22Rv1 (cell line): ENCODE data around the gene FSTL3.

Experiments used
- H3K27ac ChIP-seq: fragments of 450-650 bp; 2 replicates; pipeline ENCODE4 v1.5.1; 2017
- ZFX ChIP-seq: fragments of 450-650 bp; IDR thresholded peaks from 2 replicates; pipeline ENCODE4 v1.6.1; 2017; ENCODE audit warnings: antibody characterized with exemption, borderline replicate concordance
- TF ChIP-seq, protein P1 (sequence below): fragments of 450-650 bp; IDR thresholded peaks from 2 replicates; pipeline ENCODE4 v1.5.1; 2017; ENCODE audit warnings: mild to moderate bottlenecking

FSTL3 gene

DNA sequence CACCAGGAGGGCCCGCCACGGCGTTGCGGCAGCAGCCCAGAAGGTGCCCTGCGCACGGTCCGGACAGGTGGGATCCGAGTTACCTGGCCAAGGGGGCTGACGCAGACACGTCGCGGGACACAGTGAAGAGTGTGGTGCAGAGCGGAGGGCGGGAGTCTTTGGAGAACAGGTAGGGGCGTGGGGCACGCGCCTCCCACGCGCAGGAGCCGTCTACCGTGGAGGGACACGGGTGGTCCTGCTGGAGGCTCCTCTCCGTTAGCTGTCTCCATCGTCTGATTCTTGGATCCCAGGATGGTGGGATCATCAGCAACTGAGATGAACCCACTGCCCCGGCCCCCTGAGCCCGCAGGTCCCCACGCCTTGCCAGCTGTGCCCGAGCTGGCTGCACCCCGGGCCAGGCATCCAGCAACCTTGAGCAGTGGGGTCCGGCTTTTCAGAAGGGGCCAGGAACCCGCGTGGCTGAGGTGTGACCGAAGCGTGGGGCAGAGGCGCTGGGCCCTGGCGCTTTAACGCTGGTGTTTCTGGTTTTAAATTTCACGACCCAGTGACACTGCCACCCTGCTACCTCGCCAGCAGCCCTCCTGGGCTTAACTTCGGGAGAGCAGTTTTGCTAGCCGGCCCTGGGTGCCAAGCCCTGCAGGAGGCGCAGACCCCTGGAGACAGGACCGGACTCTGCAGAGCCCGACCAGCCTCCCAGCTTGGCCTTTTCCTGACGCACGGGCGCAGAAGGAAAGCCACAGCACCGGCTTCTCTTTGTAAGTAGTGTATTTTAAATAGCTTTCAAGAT, 29.2 kb upstream of the FSTL3 start:
- no peak overlapping the region for H3K27ac ChIP-seq
- no peak for TF ChIP-seq ZFX

DNA sequence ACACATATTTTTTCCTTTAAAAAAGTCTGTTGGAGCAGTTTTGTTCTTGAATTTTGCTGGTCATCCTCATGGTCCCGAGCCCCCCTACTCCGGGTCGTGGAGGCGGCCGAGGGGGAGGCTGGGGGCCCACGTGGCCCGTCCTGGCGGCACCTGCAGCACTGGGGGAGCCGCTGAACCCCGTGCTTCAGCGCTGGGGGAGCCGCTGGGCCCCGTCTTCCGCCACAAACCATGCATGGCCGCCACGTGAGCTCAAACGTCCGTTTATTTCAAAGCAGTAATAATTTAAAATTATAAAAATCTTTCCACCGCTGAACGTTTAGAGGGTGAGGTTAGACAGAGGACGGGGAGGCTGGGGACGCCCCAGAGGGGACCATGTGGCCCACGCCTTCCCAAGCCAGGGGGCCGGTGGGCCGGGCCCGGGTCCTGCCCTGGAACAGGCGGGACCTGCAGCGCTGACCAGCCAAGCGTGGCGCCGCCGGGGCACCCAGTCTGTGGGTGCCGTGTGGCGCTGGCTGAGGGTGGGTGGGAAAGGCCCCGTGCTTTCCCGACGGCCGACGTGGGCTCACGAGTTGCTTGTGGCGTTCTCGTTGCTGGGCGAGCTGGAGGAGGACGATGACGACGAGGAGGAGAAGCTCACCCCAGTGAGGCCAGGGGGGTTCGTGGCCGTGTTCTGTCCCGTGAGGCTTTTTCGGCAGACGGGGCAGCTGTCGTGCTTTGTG, 28.5 kb upstream of the FSTL3 start:
- no peak overlapping the region for H3K27ac ChIP-seq
- no peak for TF ChIP-seq ZFX
- TF ChIP-seq, protein P1, sequence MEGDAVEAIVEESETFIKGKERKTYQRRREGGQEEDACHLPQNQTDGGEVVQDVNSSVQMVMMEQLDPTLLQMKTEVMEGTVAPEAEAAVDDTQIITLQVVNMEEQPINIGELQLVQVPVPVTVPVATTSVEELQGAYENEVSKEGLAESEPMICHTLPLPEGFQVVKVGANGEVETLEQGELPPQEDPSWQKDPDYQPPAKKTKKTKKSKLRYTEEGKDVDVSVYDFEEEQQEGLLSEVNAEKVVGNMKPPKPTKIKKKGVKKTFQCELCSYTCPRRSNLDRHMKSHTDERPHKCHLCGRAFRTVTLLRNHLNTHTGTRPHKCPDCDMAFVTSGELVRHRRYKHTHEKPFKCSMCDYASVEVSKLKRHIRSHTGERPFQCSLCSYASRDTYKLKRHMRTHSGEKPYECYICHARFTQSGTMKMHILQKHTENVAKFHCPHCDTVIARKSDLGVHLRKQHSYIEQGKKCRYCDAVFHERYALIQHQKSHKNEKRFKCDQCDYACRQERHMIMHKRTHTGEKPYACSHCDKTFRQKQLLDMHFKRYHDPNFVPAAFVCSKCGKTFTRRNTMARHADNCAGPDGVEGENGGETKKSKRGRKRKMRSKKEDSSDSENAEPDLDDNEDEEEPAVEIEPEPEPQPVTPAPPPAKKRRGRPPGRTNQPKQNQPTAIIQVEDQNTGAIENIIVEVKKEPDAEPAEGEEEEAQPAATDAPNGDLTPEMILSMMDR, result no peak

DNA sequence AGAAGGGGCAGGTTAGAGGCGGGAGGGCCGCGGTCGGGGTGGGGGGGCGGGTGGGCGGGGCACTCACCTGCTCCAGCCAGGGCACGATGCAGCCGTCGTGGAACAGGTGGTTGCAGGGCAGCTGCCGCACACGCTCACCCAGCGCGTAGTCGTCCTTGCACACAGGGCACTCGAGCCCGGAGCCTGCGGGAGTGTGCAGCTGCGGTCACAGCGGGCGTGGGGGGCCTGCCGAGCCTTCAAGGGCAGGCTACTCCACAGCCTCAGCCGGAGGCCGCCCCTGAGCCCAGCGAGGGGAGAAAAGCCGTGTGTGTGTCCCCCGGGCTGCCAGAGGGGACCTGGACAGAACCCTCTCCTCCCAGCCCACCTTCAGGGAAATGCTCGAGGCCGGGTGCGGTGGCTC, 27.9 kb upstream of the FSTL3 start:
- TF ChIP-seq, protein P1, result no peak
- no peak for TF ChIP-seq ZFX
- H3K27ac ChIP-seq, result no peak overlapping the region

DNA sequence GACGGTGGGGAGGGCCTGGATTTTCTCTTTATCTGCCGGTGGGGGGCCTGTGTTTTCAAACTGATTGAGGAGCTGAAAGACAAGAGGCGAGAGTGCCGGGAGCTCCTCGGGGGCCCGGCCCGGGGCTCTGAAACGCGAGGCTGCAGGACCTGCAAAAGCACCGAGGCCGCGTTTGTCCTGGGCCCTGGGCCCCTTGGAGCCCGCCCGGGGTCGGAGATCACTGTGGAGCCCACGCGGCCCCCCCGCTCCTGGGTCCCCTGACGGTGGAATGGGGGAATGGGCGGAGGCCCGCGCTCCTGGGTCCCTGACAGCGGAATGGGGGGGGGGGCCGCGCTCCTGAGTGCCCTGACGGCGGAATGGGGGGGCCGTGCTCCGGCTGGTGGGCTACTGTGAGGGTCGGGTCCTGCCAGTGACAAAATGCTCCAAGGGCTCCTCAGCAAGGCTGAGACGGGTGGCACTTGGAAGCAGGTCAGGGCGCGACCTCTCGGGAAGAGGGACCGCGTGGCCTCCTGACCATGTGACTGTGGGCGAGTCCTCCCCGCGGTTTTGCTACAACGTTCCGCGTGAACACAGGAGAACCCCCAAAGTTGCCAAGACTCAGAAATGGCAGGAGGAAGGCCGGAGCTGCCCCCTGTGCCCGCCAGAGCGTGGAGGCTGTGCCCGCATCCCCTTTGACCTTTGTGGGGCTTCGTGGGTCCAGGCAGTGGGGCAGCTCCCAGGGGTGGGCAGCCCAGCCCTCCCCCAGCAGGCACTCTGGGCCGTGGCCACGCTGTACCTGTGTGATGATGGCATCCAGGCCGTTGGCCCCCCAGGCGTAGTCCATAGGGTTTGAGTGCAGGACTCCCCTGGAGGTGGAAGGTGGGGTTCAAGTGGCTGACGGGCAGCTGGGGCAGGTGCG, 27.0 kb upstream of the FSTL3 start:
- H3K27ac ChIP-seq, result no peak overlapping the region
- TF ChIP-seq ZFX, result no peak
- TF ChIP-seq, protein P1, result no peak

DNA sequence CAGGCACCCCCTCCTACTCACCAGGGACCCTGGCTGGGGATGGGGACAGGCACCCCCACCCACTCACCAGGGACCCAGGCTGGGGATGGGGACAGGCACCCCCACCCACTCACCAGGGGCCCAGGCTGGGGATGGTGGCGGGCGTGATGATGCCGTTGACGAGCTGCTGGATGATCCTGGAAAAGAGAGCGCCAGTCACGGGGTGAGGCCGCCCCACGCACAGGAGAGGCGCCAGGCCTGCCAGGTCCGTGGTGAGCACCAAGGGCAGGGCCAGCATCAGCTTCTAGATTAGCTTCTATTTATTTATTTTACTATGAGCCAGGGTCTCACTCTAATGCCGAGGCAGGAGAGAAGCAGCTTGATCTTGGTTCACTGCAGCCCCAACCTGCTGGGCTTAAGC, 26.1 kb upstream of the FSTL3 start:
- H3K27ac ChIP-seq, result no peak overlapping the region
- TF ChIP-seq, protein P1, result no peak
- no peak for TF ChIP-seq ZFX

DNA sequence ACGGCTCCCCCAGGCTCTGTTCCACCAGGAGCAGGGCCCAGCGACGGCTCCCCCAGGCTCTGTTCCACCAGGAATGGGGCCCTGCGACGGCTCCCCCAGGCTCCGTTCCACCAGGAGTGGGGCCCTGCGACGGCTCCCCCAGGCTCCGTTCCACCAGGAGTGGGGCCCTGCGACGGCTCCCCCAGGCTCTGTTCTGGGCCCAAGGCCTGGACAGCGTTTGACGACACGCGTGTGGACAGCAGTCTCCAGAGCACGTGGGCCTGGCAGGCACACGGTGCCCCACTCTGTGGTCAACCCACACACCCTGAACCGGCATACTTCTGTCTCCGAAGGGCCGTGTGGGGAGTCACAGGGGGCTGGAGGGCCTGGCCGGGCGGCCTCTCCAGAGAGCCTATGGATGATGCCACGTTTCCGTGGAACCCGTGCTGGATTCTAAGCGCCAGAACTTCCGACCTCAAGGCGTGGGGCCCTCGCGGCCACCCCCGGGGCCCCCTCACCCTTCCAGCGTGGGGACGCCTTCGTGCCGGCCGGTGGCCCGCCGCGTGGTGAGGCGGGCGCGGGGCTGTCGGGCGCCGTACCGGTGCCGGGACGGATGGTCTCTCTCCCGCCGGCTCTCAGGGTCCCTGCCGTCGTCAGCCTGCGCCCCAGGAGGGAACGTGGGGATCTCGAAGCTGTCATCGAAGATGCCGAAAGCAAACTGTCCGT, 24.9 kb upstream of the FSTL3 start:
- no peak overlapping the region for H3K27ac ChIP-seq
- TF ChIP-seq, protein P1, result no peak
- TF ChIP-seq ZFX, result no peak

DNA sequence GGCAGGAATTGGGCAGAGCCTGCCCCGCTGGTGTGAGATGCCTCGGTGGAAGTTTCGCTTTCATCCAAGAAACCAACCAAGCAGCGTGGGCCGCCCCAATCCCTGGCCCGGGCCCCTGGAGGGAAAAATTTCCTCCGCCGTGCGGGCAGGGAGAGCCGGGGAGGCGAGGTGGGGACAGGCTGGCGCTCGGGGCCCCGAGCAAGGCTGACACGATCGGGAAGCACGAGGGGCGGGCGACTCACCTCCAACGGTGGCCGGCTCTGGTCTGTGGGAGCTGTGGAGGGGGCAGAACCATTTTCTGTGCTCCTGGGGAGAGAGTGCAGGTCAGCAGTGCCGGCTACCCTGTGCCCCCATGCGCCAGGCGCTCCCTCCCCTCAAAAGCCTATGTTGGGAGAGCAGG, 24.2 kb upstream of the FSTL3 start:
- no peak for TF ChIP-seq ZFX
- TF ChIP-seq, protein P1, result no peak
- H3K27ac ChIP-seq, result no peak overlapping the region
